H7 (cell line): ENCODE results near the gene PARN. TPM values are rescaled to one million over a fixed set of nuclear protein-coding genes. Genes with fewer than 3 reads are reported as not detected.
"Not testable (repeated sequence)": the region's sequence is repeated elsewhere in the genome, so short reads cannot be mapped to it uniquely, and the experiment has no call there.

Source experiments
- DNase-seq: peaks from one replicate; pipeline ENCODE4 v3.0.0; 2012
- H3K27me3 ChIP-seq: 2 replicates; pipeline ENCODE4 v1.6.0; 2011; ENCODE audit warnings: mild to moderate bottlenecking, low read length; ENCODE audit not compliant: control insufficient read depth, insufficient read depth
- H3K36me3 ChIP-seq: replicated peaks from 2 replicates; pipeline ENCODE4 v1.5.1; 2011; ENCODE audit warnings: low read length; ENCODE audit not compliant: control insufficient read depth, insufficient read depth
- H3K4me3 ChIP-seq: 2 replicates; pipeline ENCODE4 v1.5.1; 2011; ENCODE audit warnings: low read depth, mild to moderate bottlenecking, control low read depth, low read length, moderate library complexity; ENCODE audit not compliant: insufficient read depth
- total RNA-seq: library from RNA; depleted of rRNA; stranded (reverse); fragments of >200 nt; shearing (Covaris generic); gene quantifications from 2 replicates; pipeline ENCODE4 v1.2.3, GENCODE V29; 2014

The PARN gene
- total RNA-seq, 1 experiment from 2014 or later, result 33.2 TPM

DNA sequence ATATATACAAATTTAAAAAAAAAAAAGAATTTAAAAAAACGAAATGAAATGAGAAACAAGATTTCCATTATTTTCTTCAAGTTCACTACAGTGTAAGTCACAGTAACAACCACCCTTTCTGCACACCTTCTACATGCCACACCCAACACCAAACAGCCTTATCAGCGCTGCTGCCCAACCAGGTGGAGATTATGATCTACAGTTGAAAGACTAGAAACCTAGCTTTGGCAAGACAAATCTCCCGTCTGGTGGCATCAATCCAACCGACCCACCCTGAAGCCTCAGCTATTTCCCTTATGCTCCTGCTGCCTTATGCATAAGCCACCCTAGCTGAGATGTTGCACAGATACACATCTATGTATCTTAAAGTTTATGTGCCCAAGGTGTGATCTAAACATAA, 60.8 kb downstream of the PARN start:
- DNase-seq, result no peak
- H3K4me3 ChIP-seq, result no peak overlapping the region
- peaks cover 2% of the 10 kb centered on the region; the same call in 1 of the 2 replicates for H3K36me3 ChIP-seq
- H3K27me3 ChIP-seq, result no peaks in the 10 kb centered on the region

DNA sequence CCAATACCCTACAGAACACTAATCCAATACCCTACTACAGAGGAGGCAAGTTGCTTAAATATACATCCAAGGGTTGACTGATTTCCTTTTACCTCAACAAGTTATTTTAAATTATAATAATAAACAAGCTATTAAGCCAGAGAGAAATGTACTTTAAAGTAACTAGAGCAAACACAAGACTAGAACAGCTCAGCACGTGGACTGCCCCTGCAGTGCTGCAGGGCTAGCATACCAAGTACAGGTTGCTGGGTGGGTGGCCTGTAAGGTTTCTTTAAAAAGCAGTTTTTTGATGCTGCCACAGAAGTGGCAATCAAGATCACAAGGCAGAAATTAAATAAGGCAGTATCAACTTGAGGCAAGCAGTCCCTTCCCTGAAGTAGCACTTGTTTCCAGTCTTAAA, 63.5 kb downstream of the PARN start:
- no peaks in the 10 kb centered on the region for H3K27me3 ChIP-seq
- H3K4me3 ChIP-seq, result no peak overlapping the region
- DNase-seq, result no peak
- peaks cover 1% of the 10 kb centered on the region; the same call in 1 of the 2 replicates for H3K36me3 ChIP-seq

DNA sequence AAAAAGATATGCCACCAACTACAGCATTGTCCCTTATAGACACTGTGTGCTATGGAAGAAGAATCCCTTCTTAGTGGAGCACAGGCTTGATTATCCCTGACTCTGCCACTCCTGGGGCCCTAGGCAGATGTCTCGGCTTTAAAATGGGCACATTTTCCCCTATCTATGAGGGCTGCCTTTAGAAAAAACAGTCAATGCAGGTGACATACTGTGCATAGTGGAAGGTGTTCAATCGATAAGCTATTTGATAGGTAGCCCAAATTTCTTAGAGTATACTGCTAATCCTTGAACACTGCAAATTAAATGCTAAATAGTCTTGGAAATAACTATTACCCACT, 64.4 kb downstream of the PARN start:
- no peaks in the 10 kb centered on the region for H3K27me3 ChIP-seq
- H3K36me3 ChIP-seq, result peaks cover 1% of the 10 kb centered on the region; the same call in 1 of the 2 replicates
- DNase-seq, result no peak
- H3K4me3 ChIP-seq, result no peak overlapping the region

DNA sequence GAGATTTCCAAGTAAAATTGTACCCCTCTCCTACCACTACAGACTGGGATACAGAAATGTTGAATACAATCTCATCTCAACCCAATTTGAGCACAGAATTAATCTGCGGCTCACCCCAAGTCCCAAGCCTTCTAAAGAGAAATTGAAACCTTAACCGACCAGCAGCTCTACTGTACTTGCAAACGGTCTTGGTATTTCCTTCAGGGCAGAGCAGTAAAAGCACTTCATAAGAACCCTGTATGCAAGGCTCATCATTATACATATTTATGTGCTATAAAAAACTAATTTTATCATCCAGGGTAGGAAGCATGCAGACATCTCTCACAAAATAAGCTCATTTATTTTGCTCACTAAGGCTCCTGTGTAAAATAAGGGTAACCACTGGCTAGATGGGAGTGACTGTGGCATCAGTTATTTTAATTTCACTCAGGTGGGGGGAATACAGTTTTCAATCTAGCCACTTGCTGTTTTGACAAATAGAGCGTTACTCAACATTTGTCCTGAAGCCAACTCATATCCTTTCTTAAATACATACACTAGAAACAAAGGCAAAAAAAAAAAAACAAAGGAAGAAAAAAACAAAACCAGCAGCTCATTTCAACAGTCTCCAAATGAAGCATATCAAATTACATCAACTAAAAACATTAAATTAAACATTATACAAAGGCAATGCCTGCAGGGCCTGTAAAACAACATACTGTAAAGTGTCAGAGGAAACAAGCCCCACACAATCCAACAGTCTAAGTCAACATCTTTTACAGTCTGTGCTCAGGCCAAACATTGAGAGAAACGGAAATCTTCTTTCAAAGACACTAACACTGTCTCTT, 65.0 kb downstream of the PARN start:
- DNase-seq, result no peak
- no peaks in the 10 kb centered on the region for H3K27me3 ChIP-seq
- H3K36me3 ChIP-seq, result peaks cover 1% of the 10 kb centered on the region
- no peak overlapping the region for H3K4me3 ChIP-seq

DNA sequence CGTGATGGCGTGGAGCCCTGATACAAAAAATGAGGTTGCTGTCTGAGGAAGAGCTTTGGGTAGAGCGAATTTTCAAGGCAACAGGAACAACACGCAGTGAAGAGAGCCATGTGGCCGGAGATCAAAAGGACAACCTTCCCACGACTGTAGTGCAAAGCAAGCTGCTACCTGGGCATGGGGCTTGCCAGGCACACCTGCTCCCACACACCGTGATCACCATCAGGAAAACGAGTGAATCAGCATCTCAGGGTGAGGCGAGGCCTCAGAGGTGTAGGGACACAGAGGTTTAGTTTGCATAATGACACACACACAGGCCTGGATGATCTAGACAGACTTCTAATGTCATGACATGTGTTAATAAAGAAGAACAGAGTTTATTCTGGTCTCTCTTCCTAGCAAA, 65.7 kb downstream of the PARN start:
- DNase-seq, result peak; percentile 28
- Histone ChIP-seq H3K4me3 (no peak overlapping the region), H3K36me3 (peaks cover 1% of the 10 kb centered on the region), H3K27me3 (no peaks in the 10 kb centered on the region)

DNA sequence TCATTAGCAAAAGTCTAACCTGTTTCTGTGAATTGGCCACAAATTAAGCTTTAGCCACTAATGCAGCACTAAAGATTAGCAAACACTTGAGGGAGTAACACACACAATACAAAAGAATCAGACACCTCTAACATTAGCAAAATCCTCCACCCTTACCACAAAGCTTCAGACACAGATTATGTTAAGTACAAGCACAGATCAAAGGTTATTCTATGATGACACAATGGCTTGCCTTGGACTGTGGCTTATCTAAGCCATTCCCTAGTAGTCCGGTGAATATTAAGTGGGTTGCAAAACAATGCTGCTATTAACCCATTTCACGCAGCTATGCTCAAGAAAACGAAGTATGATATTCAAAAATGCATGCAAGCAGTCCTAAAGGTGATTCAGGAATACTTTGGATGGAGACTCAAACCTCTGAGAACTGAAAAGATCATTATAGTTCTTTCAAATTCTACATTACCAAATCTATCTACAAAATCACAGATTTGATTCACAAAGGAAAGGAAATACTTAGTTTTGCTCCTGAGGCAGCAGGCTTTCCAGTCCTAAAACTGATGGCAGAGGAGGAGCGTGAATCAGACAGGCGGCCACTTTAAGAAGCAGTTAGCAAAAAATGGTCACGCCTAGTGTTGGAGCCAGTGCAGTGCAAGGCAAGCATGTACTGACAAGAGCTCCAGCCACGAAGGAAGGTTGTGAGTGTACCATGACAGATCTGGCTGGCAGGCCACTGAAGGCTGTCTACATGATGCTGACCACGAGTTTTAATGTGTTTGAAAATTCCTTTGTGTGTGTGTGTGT, 67.2 kb downstream of the PARN start:
- DNase-seq, result no peak
- H3K36me3 ChIP-seq, result peaks cover 1% of the 10 kb centered on the region
- H3K4me3 ChIP-seq, result no peak overlapping the region
- no peaks in the 10 kb centered on the region for H3K27me3 ChIP-seq

DNA sequence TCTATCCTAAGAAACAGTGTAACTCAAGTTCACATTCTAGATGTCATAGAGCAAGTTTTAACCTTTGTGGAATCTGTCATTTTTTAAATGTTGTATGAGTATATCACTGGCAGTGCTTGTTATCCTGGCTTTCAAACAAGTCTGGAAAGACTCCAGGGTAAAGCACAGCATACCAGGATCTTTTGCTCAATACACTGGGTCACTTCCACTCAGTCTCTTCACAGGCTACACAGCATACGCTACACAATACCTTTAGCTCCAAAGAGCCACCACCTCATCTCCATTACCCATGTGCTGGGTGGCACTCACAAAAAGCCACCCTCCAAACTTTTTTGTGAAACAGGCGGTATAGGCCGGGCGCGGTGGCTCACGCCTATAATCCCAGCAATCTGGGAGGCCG, 69.5 kb downstream of the PARN start:
- no peaks in the 10 kb centered on the region; the same call in 1 of the 2 replicates for H3K36me3 ChIP-seq
- DNase-seq, result no peak
- no peak overlapping the region for H3K4me3 ChIP-seq
- no peaks in the 10 kb centered on the region for H3K27me3 ChIP-seq

DNA sequence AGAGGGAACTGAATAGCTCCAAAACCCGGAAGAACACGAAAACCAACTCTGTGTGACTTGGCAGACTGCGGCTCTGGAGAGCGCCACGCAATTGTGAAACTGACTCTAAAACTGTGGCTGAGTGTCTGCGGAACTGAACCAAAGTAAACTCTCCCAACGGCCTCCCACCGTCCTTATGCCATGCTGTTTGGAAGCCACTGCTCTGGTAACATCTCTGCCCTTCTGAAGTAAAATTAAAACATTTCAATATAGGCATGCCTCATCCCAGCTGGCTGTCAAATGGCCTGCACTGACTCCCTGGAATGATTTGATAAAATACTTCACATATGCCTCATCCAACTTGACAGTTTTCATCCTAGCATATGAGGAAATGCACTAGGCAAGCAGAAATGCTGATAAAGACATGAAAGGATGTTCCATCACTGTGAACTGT, 70.2 kb downstream of the PARN start:
- Histone ChIP-seq H3K4me3 (no peak overlapping the region), H3K36me3 (no peaks in the 10 kb centered on the region; the same call in 1 of the 2 replicates), H3K27me3 (no peaks in the 10 kb centered on the region)
- DNase-seq, result no peak

DNA sequence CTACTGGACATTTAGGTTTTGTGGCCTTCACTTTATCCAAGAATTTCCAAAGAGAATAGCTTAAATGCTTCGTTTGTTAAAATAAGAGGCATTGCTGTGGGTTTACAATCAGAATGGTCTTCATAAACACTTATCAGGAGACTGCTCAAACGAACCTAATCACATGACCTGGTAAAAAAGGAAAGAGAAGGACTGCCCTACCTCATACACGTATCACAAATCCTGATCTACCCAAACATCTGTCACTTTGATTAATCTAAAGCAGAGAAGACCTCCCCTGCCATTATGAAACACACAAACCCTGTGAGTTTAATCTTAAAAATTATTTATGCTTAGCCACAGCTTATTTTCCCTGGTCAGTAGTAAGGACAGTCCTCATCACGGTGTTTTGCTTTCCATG, 76.6 kb downstream of the PARN start:
- no peak for DNase-seq
- H3K36me3 ChIP-seq, result peaks cover 1% of the 10 kb centered on the region; the same call in 1 of the 2 replicates
- H3K27me3 ChIP-seq, result no peaks in the 10 kb centered on the region
- H3K4me3 ChIP-seq, result no peak overlapping the region

DNA sequence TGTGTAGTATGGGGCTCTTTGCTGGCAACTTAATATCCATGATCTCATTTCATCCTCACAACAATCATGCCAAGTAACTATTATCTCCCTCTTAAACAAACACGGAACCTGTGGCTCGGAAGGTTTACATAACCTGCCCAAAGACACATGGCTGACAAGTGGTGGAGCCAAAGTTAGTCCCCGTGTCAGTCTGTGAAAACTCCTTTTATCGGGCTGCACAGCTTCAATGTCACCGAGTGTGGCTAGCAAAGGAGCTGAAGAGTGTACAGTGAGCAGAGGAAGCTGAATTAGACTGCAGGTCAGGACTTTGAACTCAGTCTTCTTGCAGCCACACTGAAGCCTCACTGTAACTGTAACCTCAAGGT, 80.3 kb downstream of the PARN start:
- Histone ChIP-seq H3K36me3 (peaks cover 1% of the 10 kb centered on the region; the same call in 1 of the 2 replicates), H3K27me3 (no peaks in the 10 kb centered on the region), H3K4me3 (no peak overlapping the region)
- no peak for DNase-seq

DNA sequence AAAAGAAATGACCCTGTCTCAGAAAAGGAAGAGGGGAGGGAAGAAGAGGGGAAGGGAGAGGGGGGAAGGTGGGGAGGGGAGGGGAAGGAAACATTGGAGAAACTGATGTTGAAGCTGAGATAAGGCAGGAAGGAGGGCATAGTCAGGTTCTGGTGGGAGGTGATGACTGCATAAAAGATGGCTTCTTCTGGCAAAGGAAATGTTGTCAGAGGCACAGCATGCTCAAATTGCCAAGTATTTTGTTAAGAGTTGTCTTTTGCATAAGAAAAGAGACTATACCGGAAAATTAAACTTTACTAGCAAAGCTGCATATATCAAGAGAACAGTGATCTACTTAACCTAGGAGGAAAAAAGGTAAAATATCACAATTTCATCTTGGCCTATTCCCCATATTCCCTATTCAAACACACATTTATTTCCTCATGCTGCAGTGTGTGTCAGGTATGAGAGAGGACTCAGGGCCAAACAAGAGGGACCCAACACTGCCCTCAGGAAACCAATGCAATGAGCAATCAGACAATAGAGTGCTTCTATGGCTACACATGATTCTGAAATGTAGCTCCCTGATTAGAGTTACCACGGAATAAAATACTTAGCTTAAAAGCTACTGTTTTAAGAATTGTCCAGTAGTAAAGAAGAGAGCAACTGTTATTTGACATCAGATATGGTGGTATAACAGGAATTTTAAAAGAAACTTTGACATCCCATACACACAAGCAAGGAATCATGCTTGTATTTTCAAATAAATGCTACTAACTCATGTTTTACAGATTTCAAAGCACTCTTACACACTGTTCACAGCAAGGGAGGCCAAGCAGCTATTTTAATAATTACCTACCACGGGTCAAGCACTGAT, 80.9 kb downstream of the PARN start:
- peaks cover 1% of the 10 kb centered on the region; the same call in 1 of the 2 replicates for H3K36me3 ChIP-seq
- H3K27me3 ChIP-seq, result no peaks in the 10 kb centered on the region
- DNase-seq, result no peak
- no peak overlapping the region for H3K4me3 ChIP-seq

DNA sequence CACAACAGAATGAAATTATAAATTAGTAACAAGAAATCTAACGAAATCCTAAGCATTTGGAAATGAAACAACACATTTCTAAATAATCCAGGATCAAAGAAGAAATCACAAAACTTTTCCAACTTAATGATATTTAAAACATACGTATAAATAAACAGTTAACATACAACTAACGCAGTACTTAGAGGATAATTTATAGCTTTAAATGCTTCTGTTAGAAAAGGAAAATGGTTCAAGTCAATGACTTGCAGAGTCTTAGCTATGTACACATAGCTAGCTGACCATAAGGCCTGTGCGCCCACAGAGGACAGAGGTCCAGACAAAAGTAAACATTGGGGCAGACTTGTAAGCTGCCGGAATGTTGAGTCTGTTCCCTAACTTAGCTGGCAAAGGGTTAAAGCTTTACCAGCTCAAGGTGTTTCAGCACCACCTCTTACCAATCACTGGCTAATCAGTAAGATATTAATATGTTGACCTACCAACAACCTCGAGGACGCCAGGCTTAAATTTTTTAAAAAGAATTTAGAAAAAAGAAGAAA, 84.6 kb downstream of the PARN start:
- DNase-seq, result no peak
- Histone ChIP-seq H3K4me3 (no peak overlapping the region), H3K36me3 (no peaks in the 10 kb centered on the region; the same call in 1 of the 2 replicates), H3K27me3 (no peaks in the 10 kb centered on the region)

DNA sequence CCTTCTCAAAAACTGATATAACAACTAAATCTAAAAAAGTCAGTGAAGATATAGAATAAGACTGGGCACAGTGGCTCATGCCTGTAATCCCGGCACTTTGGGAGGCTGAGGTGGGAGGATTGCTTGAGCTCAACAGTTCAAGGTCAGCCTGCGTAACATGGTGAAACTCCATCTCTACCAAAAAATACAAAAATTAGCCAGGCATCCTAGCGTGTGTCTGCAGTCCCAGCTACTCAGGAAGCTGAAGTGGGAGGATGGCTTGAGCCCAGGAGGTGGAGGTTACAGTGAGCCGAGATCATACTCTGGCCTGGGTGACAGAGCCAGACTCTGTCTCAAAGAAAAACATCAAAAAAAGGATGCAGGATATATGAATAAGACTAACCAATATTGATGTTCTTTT, 85.2 kb downstream of the PARN start:
- not testable (repeated sequence) for H3K36me3 ChIP-seq, DNase-seq, H3K27me3 ChIP-seq, H3K4me3 ChIP-seq

DNA sequence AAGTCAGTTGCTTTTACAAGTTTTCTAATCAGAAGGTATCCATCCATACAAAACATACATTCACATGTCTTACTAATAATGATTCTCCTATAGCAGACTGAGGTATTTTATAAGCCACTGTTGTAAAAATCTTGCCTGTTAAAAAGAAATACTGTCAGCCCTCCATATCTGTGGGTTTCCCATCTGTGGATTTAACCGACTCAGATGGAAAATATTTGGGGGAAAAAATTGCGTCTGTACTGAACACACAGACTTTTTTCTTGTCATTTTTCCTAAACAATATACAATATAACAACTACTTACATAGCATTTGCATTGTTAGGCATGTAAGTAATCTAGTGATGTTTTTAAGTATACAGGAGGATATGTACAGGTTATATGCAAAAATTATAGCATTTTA, 90.4 kb downstream of the PARN start:
- H3K4me3 ChIP-seq, result no peak overlapping the region
- H3K27me3 ChIP-seq, result no peaks in the 10 kb centered on the region
- no peaks in the 10 kb centered on the region for H3K36me3 ChIP-seq
- DNase-seq, result no peak
